Liver (tissue), 3 donors: ENCODE results near the gene TANC2.

Experiments used
- CTCF ChIP-seq: fragments of 150-350 bp; IDR thresholded peaks from 2 replicates; pipeline ENCODE4 v1.5.1; 2017; ENCODE audit warnings: improper control_type of control experiment, low read depth, low read length; ENCODE audit not compliant: missing input control
- FOXA1 ChIP-seq: IDR thresholded peaks from 2 replicates; pipeline ENCODE4 v1.6.1; 2016; ENCODE audit warnings: antibody characterized with exemption
- GABPA ChIP-seq, 2 donors: IDR thresholded peaks in 1 of 2; conservative IDR thresholded peaks in 1 of 2; 2 replicates each; pipeline ENCODE4 v1.6.1; 2016; ENCODE audit warnings: antibody characterized with exemption in 2 of 2, mild to moderate bottlenecking in 1 of 2, moderate library complexity in 1 of 2
- HNF4G ChIP-seq: IDR thresholded peaks from 2 replicates; pipeline ENCODE4 v1.6.1; 2016; ENCODE audit warnings: antibody characterized with exemption
- MAX ChIP-seq: IDR thresholded peaks from 2 replicates; pipeline ENCODE4 v1.6.1; 2016; ENCODE audit warnings: antibody characterized with exemption
- RAD21 ChIP-seq, 2 donors: IDR thresholded peaks; 2 replicates each; pipeline ENCODE4 v1.6.1; 2016; ENCODE audit warnings: antibody characterized with exemption in 2 of 2, mild to moderate bottlenecking in 2 of 2
- REST ChIP-seq: IDR thresholded peaks from 2 replicates; pipeline ENCODE4 v1.6.1; 2016; ENCODE audit warnings: antibody characterized with exemption, mild to moderate bottlenecking
- TAF1 ChIP-seq: conservative IDR thresholded peaks from 2 replicates; pipeline ENCODE4 v1.6.1; 2016; ENCODE audit warnings: antibody characterized with exemption, mild to moderate bottlenecking
- YY1 ChIP-seq: IDR thresholded peaks from 2 replicates; pipeline ENCODE4 v1.6.1; 2016; ENCODE audit warnings: antibody characterized with exemption, mild to moderate bottlenecking
- ZBTB33 ChIP-seq: IDR thresholded peaks from 2 replicates; pipeline ENCODE4 v1.6.1; 2016; ENCODE audit warnings: antibody characterized with exemption
- donor health status: healthy.
- donor health status: healthy.

GRCh38 chr17:62965174-62965685 is 805 bp upstream of the TANC2 start:
- TF ChIP-seq GABPA (IDR thresholded peaks at IDR 0.05 in 1 of 2, conservative IDR thresholded peaks at IDR 0.05 in 1 of 2) (no peak), REST (no peak), MAX (no peak), RAD21 (IDR thresholded peaks at IDR 0.05) (no peak), CTCF (no peak), ZBTB33 (no peak), HNF4G (no peak), FOXA1 (no peak), TAF1 (no peak), YY1 (no peak)
